GM13976 (cell line): ENCODE results near the gene FRK.

Experiments
- DNase-seq: peaks from one replicate; pipeline ENCODE4 v3.0.0; 2012; ENCODE audit warnings: low spot score
- CTCF ChIP-seq: IDR thresholded peaks from 2 replicates; pipeline ENCODE4 v1.5.1; 2012; ENCODE audit warnings: borderline replicate concordance, mild to moderate bottlenecking; ENCODE audit not compliant: insufficient read depth; ENCODE audit errors: extremely low read depth, missing control alignments, control extremely low read depth
- in situ Hi-C: fragments of 300-500 bp; cut with MboI; formaldehyde crosslinking; loops from one replicate; pipeline ENCODE4 v1.12.0; 2022; ENCODE audit warnings: low sequenced_read_pairs, mixed read lengths, inconsistent platforms; ENCODE audit not compliant: unreplicated experiment

FRK gene

GRCh38 chr6:116060572-116061283 is at the start of gene FRK:
Gene FRK (minus strand): TSS chr6:116060891. CDS start chr6:116060311, 580 bp downstream.
- DNase-seq = no peak
- in situ Hi-C loops = no loop called here
- no peak for TF ChIP-seq CTCF

- in situ Hi-C loops = no loop called here
- no peak for TF ChIP-seq CTCF
- no peak for DNase-seq
These were observed 48.1 kb upstream of the FRK start for GRCh38 chr6:116108836-116109235.

- in situ Hi-C loops = no loop called here
- TF ChIP-seq CTCF = no peak
- no peak for DNase-seq
These were observed 45.5 kb upstream of the FRK start for GRCh38 chr6:116106146-116106545.

- in situ Hi-C loops = no loop called here
- no peak for TF ChIP-seq CTCF
- DNase-seq = no peak
These were observed 44.6 kb upstream of the FRK start for GRCh38 chr6:116105247-116105646.

GRCh38 chr6:116104636-116105035 is 43.9 kb upstream of the FRK start:
- no peak for DNase-seq
- in situ Hi-C loops = no loop called here
- no peak for TF ChIP-seq CTCF

GRCh38 chr6:116102873-116103272 is 42.2 kb upstream of the FRK start:
- no peak for TF ChIP-seq CTCF
- in situ Hi-C loops = no loop called here
- no peak for DNase-seq
